Left lung (tissue), 10 donors: ENCODE results near the gene KIAA1549. TPM values are rescaled to one million over a fixed set of nuclear protein-coding genes. Genes with fewer than 3 reads are reported as not detected.

ENCODE experiments used
- ATAC-seq: fragments of 200-7000 bp; cut with Tn5 transposase; one replicate; pipeline ENCODE4 v1.9.1; 2020; ENCODE audit warnings: moderate library complexity
- DNase-seq, 4 donors: peaks; one replicate each; pipeline ENCODE4 v3.0.0-alpha.2; 2013 to 2020
- H3K27ac ChIP-seq, 2 donors: fragments of 200-600 bp; sonication (generic) in 1 of 2; one replicate each; pipeline versions ENCODE4 v1.5.0 to v1.8.0; 2020 to 2021
- H3K27me3 ChIP-seq, 2 donors: fragments of 200-600 bp; sonication (generic) in 1 of 2; one replicate each; pipeline versions ENCODE4 v1.5.0 to v1.8.0; 2020 to 2021
- H3K36me3 ChIP-seq, 2 donors: fragments of 200-600 bp; sonication (generic) in 1 of 2; one replicate each; pipeline versions ENCODE4 v1.5.0 to v1.8.0; 2020 to 2021
- H3K4me1 ChIP-seq, 2 donors: fragments of 200-600 bp; one replicate each; pipeline ENCODE4 v1.8.0; 2021
- H3K4me3 ChIP-seq, 2 donors: fragments of 200-600 bp; sonication (generic) in 1 of 2; one replicate each; pipeline versions ENCODE4 v1.5.0 to v1.8.0; 2020 to 2021; ENCODE audit warnings: mild to moderate bottlenecking in 1 of 2
- H3K9me3 ChIP-seq, 2 donors: fragments of 200-600 bp; sonication (generic) in 1 of 2; one replicate each; pipeline versions ENCODE4 v1.5.0 to v1.8.0; 2020 to 2021
- intact Hi-C, 2 donors: fragments of 100-400 bp; cut with DNase I; formaldehyde crosslinking; loops; one replicate each; pipeline versions ENCODE4 v1.11.2 to v1.14.2; 2022
- polyA plus RNA-seq, 6 donors: library from polyadenylated mRNA; unstranded; fragments of 120-200 nt; gene quantifications; one replicate each; pipeline ENCODE4 v1.2.1, GENCODE V29; 2013; ENCODE audit not compliant: insufficient read length in 6 of 6
- total RNA-seq, 2 donors: library from RNA; stranded (reverse); fragmentation: NEBNext Ultra II Directional; extraction: Animal tissue kit (Norgen Biotek cat#: 25700); gene quantifications; one replicate each; pipeline ENCODE4 v1.2.1, GENCODE V29; 2021
- TF ChIP-seq, protein P1 (sequence below), 2 donors: fragments of 200-600 bp; sonication (generic) in 1 of 2; IDR thresholded peaks; one replicate each; pipeline versions ENCODE4 v1.5.0 to v1.8.0; 2021; ENCODE audit warnings: antibody characterized with exemption in 2 of 2
- donor health status: DM: no; HTN: yes; CAD: no.
- donor health status: DM: no; HTN: no; CAD: no.

KIAA1549 gene
- total and polyA plus RNA-seq, 8 donors = 4.1 to 16.9 (median 14.9) TPM

DNA sequence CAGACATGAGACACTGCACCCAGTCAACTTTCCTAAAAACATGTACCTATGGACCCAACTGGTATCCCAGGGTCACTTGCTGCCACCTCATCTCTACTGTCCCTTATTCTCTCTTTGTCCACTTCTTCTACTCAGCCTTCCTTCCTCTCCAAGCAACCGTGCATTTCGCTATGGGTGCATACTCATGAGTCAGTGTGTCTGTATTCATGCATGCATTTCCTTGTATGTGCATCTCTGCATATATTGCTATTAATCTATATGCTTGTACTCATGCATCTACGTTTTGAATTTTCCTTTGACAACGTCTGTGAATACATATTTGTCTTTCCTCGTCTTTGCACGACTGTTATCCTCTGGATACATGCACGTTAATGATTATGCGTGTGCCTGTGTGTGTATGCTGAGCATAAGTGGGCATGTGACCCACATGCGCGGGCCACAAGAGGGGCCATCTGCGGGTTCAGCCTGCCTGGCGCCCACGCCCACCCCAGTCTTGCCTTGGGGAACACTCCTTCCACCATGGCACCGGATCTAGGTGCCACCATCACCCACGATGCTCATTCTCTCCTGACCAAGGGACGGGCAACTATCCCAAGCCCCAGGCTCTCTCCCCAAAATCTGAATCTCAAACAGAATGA lies 23.3 kb downstream of the KIAA1549 start:
- intact Hi-C loops = no loop called here
- no peak for DNase-seq

GRCh38 chr7:138957217-138957616 lies 24.0 kb downstream of the KIAA1549 start:
- TF ChIP-seq, protein P1, sequence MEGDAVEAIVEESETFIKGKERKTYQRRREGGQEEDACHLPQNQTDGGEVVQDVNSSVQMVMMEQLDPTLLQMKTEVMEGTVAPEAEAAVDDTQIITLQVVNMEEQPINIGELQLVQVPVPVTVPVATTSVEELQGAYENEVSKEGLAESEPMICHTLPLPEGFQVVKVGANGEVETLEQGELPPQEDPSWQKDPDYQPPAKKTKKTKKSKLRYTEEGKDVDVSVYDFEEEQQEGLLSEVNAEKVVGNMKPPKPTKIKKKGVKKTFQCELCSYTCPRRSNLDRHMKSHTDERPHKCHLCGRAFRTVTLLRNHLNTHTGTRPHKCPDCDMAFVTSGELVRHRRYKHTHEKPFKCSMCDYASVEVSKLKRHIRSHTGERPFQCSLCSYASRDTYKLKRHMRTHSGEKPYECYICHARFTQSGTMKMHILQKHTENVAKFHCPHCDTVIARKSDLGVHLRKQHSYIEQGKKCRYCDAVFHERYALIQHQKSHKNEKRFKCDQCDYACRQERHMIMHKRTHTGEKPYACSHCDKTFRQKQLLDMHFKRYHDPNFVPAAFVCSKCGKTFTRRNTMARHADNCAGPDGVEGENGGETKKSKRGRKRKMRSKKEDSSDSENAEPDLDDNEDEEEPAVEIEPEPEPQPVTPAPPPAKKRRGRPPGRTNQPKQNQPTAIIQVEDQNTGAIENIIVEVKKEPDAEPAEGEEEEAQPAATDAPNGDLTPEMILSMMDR (IDR thresholded peaks at IDR 0.05) = no peak
- no peaks in the 10 kb centered on the region for H3K9me3 ChIP-seq
- DNase-seq = no peak
- no peak for ATAC-seq
- H3K4me1 ChIP-seq = peaks cover 7 to 10% of the 10 kb centered on the region in 2 donors
- H3K27me3 ChIP-seq = no peaks in the 10 kb centered on the region
- no peaks in the 10 kb centered on the region for H3K36me3 ChIP-seq
- intact Hi-C loops = no loop called here
- no peak overlapping the region for H3K27ac ChIP-seq
- no peak overlapping the region for H3K4me3 ChIP-seq

More for the DNA sequence above, 23.3 kb downstream of the KIAA1549 start:
- no peak overlapping the region for H3K27ac ChIP-seq
- no peak for ATAC-seq
- H3K4me3 ChIP-seq = no peak overlapping the region
- no peaks in the 10 kb centered on the region for H3K9me3 ChIP-seq
- TF ChIP-seq, protein P1 (IDR thresholded peaks at IDR 0.05) = no peak
- no peaks in the 10 kb centered on the region for H3K36me3 ChIP-seq
- H3K4me1 ChIP-seq = peaks cover 10 to 12% of the 10 kb centered on the region in 2 donors
- H3K27me3 ChIP-seq = no peaks in the 10 kb centered on the region

GRCh38 chr7:138954545-138955475 lies 26.4 kb downstream of the KIAA1549 start:
- Histone ChIP-seq H3K4me3 (no peak overlapping the region), H3K4me1 (no peaks in the 10 kb centered on the region), H3K27me3 (no peaks in the 10 kb centered on the region), H3K36me3 (no peaks in the 10 kb centered on the region), H3K27ac (no peak overlapping the region), H3K9me3 (no peaks in the 10 kb centered on the region)
- TF ChIP-seq, protein P1 (IDR thresholded peaks at IDR 0.05) = no peak
- ATAC-seq (no peak), DNase-seq (no peak)
- intact Hi-C loops = no loop called here

DNA sequence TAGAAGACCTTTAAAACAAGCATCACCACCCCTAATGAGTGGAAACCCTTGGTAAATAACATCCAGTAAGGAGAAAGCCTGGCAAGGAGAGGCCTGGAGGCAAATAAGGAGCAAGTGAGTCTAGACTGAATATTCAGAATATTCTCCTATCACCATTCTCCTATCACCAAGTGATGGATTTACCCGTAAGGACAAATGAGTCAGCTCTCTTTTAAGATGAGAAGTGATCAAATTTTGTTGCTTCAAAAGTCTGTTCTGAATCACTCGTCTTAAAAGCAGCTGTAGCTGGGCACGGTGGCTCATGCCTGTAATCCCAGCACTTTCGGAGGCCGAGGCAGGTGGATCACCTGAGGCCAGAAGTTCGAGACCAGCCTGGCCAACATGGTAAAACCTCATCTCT lies 28.4 kb downstream of the KIAA1549 start:
- no peak overlapping the region for H3K27ac ChIP-seq
- DNase-seq (no peak), ATAC-seq (no peak)
- no peaks in the 10 kb centered on the region for H3K9me3 ChIP-seq
- TF ChIP-seq, protein P1 (IDR thresholded peaks at IDR 0.05) = no peak
- H3K36me3 ChIP-seq = no peaks in the 10 kb centered on the region
- no peaks in the 10 kb centered on the region for H3K27me3 ChIP-seq
- H3K4me3 ChIP-seq = no peak overlapping the region
- intact Hi-C loops = no loop called here
- no peaks in the 10 kb centered on the region for H3K4me1 ChIP-seq

GRCh38 chr7:138951953-138952352 lies 29.2 kb downstream of the KIAA1549 start:
- no peak for DNase-seq
- Histone ChIP-seq H3K4me3 (no peak overlapping the region), H3K9me3 (no peaks in the 10 kb centered on the region), H3K4me1 (no peaks in the 10 kb centered on the region), H3K27me3 (no peaks in the 10 kb centered on the region), H3K27ac (no peak overlapping the region), H3K36me3 (no peaks in the 10 kb centered on the region)
- ATAC-seq = no peak
- intact Hi-C loops = no loop called here
- TF ChIP-seq, protein P1 (IDR thresholded peaks at IDR 0.05) = no peak
